GM12873 (cell line): ENCODE measurements around the gene TEX261.

Experiments used
- CTCF ChIP-seq: IDR thresholded peaks from 2 replicates; pipeline ENCODE4 v1.5.1; 2012; ENCODE audit warnings: low read depth, mild to moderate bottlenecking, moderate library complexity, low read length, control low read depth; ENCODE audit not compliant: insufficient read depth; ENCODE audit errors: missing control alignments

The TEX261 gene

GRCh38 chr2:71001592-71001927, 6.9 kb upstream of the TEX261 start:
- TF ChIP-seq CTCF = no peak

- TF ChIP-seq CTCF = peak; percentile 95
Measured at GRCh38 chr2:71000780-71001591, 6.3 kb upstream of the TEX261 start.

GRCh38 chr2:70999362-70999761, 4.7 kb upstream of the TEX261 start:
- TF ChIP-seq CTCF = no peak

GRCh38 chr2:70995426-70995729, 705 bp upstream of the TEX261 start:
- peak; percentile 51 for TF ChIP-seq CTCF

GRCh38 chr2:70994009-70994698, 519 bp downstream of the TEX261 start:
- no peak for TF ChIP-seq CTCF

GRCh38 chr2:70992945-70993853, 1.5 kb downstream of the TEX261 start:
- TF ChIP-seq CTCF = no peak

GRCh38 chr2:70991742-70992141, 2.9 kb downstream of the TEX261 start:
- no peak for TF ChIP-seq CTCF
